ELF-1 (cell line): ENCODE measurements around the gene ACO2.
A peak's percentile ranks its signal among the peaks of the same experiment; 100 is the strongest.
"Not testable (repeated sequence)": the region's sequence is repeated elsewhere in the genome, so short reads cannot be mapped to it uniquely, and the experiment has no call there.

Experiments
- DNase-seq: peaks from one replicate; pipeline ENCODE4 v3.0.0-alpha.2; 2016; ENCODE audit warnings: low read depth, low spot score

The ACO2 gene

DNA sequence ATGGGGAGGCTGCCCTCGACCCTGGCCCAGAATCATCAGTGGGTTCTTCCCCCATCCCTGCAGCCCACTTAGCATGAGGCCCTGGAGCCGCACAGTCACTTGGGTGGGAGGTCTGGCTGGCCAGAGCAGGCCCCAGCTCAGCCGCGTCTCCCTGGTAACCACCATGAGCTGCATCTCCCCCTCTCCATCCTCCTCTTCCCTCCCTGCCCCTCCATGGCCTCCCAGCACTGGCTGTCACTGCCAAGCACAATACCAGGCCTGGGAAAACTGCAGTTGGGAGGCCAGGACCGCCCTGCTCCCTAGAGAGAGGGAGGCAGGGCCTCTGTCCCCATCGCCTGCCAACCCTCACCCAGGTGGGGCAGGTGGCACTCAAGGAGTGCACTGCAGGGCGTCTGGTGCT is 99.9 kb downstream of the ACO2 start:
- DNase-seq, result no peak

DNA sequence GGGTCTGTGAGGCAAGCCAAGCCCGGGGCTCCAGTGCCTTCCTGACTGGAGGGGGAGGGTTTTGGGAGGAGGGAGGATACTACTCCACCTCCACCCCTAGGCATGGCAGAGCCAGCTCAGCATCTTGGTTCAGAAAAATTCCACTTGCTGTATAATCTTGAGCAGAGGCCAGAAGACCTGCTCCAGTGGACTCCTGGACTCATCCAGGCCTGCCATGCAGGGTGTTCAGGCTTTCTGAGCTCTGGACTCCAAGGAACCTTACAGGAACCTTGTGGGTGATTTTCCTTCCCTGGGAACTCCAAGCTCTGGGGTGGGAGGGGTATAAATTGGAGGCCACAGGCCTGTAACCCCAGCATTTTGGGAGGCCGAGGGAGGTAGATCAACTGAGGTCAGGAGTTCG is 101.3 kb downstream of the ACO2 start:
- DNase-seq, result no peak

DNA sequence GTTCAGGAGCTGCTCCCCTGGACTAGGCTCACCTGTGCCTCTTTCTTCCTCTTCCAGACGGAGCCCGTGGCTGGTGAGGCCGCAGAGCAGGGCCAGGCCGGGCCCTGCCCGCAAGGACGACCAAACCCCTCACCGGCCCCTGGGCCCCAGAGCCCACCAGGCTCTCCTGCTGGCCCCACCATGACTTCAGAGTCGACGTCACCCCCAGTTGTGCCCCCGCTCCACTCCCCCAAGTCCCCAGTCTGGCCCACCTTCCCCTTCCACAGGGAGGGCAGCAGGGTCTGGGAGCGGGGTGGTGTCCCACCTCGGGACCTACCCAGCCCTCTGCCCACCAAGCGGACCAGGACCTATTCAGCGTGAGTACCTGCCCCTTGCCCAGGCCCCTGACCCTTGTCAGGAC is 102.9 kb downstream of the ACO2 start:
- no peak for DNase-seq

DNA sequence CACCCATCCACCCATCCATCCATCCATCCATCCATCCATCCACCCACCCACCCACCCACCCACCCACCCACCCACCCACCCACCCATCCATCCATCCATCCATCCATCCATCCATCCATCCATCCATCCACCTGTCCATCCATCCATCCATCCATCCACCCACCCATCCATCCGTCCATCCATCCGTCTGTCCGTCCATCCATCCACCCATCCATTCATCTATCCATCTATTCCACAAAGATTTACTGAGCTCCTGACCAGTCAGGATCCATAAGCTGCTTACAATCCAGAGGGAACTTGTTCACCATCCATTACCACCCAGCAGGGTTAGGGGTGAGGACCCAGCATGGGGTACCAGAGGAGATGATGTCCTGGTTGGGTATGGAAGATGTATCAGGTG is 103.4 kb downstream of the ACO2 start:
- not testable (repeated sequence) for DNase-seq

DNA sequence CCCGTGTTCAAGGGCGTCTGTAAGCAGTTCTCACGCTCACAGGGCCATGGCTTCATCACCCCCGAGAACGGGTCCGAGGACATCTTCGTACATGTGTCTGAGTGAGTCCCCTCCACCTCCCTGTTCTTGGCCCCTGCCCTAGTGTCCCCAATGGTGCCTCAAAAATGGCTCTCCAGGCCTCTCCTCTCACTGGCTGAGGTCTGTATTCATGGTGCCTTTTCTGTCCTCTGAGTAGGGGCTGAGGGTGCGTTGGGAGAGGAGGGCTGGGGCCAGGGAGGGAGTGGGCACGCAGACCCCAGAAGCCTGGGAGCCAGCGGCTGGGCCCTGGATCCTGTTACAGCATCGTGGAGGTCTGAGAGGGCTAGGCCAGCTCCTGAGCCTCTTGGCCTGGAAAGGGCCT is 104.8 kb downstream of the ACO2 start:
- DNase-seq, result no peak

DNA sequence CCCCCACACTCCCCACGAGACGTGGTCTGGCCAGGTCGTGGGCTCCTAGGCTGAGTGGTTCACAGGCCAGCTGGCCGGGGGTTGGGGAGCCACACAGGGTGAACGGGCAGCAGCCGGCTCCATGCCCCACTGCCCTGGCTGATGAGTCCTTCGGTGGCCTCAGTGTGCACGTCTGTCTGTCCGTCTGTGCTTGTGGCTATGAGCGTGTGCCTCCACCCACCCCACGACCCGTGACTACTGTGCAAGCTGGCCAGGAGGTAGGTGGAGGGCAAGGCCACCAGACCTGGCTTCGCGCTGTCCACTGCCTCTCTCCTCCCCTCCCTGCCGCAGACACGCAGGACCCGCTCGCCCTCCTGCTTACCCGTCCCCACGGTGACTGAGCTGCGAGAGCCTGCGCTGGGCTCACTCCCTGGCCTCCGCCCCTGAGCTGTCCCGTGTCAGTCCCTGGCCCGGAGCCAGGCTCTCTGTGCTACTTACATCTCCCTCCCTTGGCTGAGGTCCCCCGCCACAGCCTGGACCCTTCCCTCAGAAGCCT is 106.0 kb downstream of the ACO2 start:
- no peak for DNase-seq

DNA sequence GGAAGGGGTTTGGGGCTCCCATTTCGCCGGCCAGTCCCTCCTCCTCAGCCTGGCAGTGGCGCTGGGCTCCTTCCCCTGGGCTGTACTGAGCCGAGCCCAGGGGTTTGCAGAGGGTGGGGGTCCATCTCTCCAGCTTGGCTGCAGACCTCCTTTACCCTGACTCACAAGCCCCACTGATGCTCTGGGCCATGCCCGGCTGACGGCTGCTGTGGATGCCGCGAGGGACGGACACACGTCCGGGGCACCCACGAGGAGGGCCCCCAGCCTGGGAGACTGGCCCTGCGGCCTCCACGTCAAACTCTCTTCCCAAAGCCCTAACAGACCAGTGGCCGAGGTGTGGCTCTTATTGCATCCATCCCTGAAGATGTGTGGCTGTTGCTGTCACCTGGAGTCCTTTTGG is 106.6 kb downstream of the ACO2 start:
- no peak for DNase-seq

DNA sequence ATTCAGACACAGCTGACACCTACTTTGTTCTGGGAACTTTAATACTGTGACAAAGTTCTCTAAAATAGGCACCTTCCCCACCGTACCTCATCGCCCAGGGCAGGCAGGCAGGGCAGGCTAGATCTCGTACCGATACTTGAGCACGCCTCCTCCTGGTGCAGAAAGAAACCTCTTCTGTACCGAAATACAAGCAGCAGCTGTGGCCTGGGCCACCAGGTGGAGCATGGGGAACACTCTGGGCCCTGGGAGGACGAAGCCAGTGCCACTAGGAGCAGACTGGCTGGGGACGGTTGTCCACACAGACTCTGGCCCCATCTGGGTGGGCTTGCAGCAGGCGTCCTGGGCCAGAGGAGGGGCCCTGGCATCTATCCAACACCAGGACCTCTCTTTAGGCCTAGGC is 108.0 kb downstream of the ACO2 start:
- peak; percentile 86 for DNase-seq

DNA sequence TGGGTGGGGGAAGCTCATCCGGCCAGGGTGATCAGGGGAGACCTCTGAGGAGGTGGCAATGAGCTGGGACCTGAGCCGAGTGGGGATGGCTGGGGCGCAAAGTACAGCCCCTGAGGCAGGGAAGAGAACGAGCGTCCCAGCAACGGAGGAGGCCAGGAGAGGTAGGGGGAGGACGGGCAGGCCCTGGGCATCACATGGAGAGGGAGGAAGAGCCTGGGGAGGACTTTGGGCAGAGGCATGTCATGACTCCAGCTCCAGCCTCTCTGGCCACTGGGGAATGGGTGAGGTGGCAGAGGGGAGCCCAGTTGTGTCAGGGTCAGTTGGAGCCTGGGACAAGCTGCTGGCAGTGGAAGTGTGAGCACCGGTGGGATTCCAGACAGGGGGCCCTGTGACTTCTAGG is 109.2 kb downstream of the ACO2 start:
- no peak for DNase-seq
